Measurements from ENCODE around the gene HEPACAM2. TPM values are rescaled to one million over a fixed set of nuclear protein-coding genes. Genes with fewer than 3 reads are reported as not detected.

The HEPACAM2 gene
- total RNA-seq, 2 experiments from 2014 or later: not detected

DNA sequence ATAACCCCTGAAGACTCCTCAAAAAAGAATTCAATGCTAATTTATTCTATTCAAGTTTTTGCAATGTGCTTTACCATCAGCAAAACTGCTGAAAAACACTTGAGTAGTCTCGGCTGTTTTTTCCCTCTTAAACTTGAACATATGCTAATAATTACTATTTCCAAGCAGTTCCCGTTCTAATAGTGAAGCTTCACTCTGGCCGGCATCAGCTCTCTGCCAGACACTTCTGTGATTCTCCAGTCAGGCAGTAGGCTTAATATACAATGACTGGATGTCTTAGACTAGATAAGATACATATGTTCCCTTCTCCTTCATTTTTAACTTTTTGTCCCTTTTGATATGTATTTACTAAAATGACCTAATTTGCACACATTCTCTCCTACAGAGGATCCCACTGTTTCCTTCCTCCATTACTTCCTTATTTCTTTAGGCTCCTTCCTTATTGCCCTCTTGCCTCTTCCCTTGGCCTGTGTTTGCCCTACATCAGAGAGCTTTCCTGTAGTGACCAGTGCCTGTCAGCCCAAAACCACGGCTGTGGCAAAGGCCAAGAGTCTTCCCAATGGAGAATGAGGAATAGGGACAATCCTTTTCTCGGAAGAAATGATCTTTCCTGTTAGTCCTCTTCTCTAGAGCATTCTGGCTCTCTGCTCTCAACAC, 23.5 kb downstream of the HEPACAM2 start:
- intact Hi-C loops (cut with DNase I, micrococcal nuclease): no loop called here
- no peak overlapping the region for H3K27ac Mint-ChIP-seq
- H3K4me1 Mint-ChIP-seq: no peaks in the 10 kb centered on the region
- POLR2A ChIA-PET: no interaction called here
- no peaks in the 10 kb centered on the region for H3K36me3 Mint-ChIP-seq (ENCODE audit: low read depth)
- ATAC-seq (no peak), DNase-seq (no peak)
- no peak overlapping the region for H3K4me3 Mint-ChIP-seq
- CTCF ChIA-PET: interaction anchor here (1.0 kb wide), 1 partner anchor 48 kb away, joined by 3 read pairs; no protein-coding TSS in a partner anchor
- H3K27me3 Mint-ChIP-seq: peaks cover 30% of the 10 kb centered on the region
- H3K9me3 Mint-ChIP-seq (ENCODE audit: low read depth): no peaks in the 10 kb centered on the region

DNA sequence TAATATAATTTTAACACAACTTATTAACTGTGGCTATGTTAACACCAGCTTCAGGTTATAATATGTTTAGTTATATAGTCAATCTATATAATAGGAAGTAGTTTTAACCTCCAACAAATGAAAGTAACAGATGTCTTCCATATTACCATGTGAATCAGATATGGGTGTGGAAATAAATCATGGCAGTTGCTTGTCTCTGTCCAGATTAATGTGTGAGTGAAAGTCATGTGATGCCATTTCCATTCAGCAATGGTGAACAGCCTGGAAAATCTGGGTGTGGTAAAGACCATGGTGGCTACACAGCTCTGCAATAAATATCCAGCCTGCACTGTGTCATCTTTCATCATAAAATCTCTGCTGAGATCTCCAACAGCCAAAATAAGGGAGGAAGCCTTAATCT, 27.8 kb downstream of the HEPACAM2 start:
- DNase-seq (no peak), ATAC-seq (no peak)
- Mint-ChIP-seq H3K4me1 (no peaks in the 10 kb centered on the region), H3K27me3 (peaks cover 34% of the 10 kb centered on the region), H3K9me3 (ENCODE audit: low read depth) (no peaks in the 10 kb centered on the region), H3K36me3 (ENCODE audit: low read depth) (no peaks in the 10 kb centered on the region), H3K27ac (no peak overlapping the region), H3K4me3 (no peak overlapping the region)
- intact Hi-C loops (cut with DNase I, micrococcal nuclease): no loop called here
- CTCF ChIA-PET: interaction anchor here (0.6 to 1.4 kb wide), 3 partner anchors 28 to 943 kb away, joined by 3 read pairs; partner anchors contain the start of genes HEPACAM2 and VPS50
- POLR2A ChIA-PET: no interaction called here

DNA sequence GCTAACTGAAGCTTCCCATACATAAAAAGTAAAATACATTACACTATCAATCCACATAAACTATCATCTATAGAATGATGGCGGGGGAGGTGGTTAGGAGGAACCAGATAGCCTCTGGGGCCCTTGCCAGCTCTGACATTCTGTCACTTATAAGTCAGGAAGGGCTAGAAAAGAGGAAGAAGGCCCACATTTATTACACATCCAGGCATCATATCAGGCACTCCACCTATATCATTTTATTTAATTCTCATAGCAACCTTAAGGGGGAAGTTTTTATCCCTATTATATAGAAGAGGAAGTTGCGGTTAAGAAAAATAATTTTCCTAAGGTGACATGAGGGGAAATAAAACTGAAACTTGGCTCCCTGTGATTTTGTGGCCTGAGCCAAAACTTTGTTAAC, 29.9 kb downstream of the HEPACAM2 start:
- CTCF ChIA-PET: no interaction called here
- H3K36me3 Mint-ChIP-seq (ENCODE audit: low read depth): no peaks in the 10 kb centered on the region
- POLR2A ChIA-PET: no interaction called here
- no peak overlapping the region for H3K27ac Mint-ChIP-seq
- intact Hi-C loops (cut with DNase I, micrococcal nuclease): no loop called here
- no peaks in the 10 kb centered on the region for H3K9me3 Mint-ChIP-seq (ENCODE audit: low read depth)
- ATAC-seq (no peak), DNase-seq (no peak)
- H3K4me1 Mint-ChIP-seq: no peaks in the 10 kb centered on the region
- no peak overlapping the region for H3K4me3 Mint-ChIP-seq
- peaks cover 34% of the 10 kb centered on the region for H3K27me3 Mint-ChIP-seq

DNA sequence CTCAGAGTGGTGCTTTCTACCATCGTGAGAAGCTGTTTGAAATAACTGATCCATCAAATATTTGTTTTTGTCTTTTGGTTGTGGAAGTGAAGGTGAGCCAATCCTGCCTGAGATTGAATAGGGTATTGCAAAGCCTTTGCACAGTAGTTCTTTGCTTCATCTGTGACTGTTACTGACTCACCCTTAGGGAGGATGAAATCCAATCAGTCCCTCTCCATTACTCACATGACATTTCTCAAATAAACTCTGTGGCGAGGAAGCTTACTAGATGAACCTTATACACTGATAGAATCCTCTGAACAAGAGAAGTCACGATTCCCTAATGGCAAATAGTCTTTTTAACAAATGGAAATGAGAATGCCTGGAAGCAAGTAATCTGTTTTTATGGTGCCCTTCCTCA, 31.9 kb downstream of the HEPACAM2 start:
- Mint-ChIP-seq H3K9me3 (ENCODE audit: low read depth) (no peaks in the 10 kb centered on the region), H3K27ac (no peak overlapping the region), H3K4me1 (no peaks in the 10 kb centered on the region), H3K27me3 (peaks cover 41% of the 10 kb centered on the region), H3K4me3 (no peak overlapping the region), H3K36me3 (ENCODE audit: low read depth) (no peaks in the 10 kb centered on the region)
- no peak for DNase-seq
- ATAC-seq: no peak
- intact Hi-C loops (cut with DNase I, micrococcal nuclease): no loop called here
- ChIA-PET CTCF (interaction anchor here (0.7 to 1.8 kb wide), 3 partner anchors 10 to 765 kb away, joined by 3 read pairs; no protein-coding TSS in a partner anchor), POLR2A (no interaction called here)

DNA sequence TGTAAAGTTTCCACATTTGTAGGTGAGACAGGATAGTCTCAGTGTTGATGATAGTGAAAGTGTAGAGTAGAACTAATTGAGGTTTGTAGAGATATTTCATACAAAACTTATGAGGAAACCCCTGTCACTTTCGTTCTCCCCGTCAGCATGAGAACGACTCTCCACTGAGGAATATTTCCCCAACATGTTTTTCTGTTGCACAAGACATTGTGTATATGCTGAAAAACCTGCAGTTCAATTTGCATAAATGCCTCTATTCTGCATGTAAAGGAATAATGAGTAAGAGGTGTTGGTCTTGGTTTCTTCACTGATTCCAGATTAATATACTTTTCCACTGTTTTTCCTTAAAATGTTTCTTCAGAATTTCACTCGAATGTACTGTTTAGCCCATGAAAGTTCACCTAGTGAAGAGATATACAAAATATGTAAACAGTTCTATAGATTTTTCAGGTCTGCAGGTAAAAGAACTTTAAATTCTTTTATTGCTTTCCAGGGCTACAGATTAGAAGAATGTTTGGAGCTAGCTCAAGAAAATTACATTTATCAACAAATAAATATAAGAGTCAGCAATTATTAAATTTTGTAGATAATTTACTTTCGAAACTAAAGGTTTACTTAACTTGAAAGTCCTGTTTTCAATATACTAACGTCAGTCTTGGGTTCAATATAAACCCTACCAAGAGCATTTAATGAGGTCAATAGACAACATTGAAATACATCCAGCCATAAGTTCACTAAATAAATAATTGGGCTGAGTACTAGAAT, 37.2 kb downstream of the HEPACAM2 start:
- ChIA-PET POLR2A (no interaction called here), CTCF (no interaction called here)
- Mint-ChIP-seq H3K9me3 (ENCODE audit: low read depth) (no peaks in the 10 kb centered on the region), H3K27me3 (peaks cover 45% of the 10 kb centered on the region), H3K4me3 (no peak overlapping the region), H3K27ac (no peak overlapping the region), H3K4me1 (peaks cover 11% of the 10 kb centered on the region), H3K36me3 (ENCODE audit: low read depth) (no peaks in the 10 kb centered on the region)
- intact Hi-C loops (cut with DNase I, micrococcal nuclease): loop anchor here in 1 of 2 experiments (5.0 kb wide), 1 partner anchor 287 kb away; no protein-coding TSS in a partner anchor
- no peak for DNase-seq
- ATAC-seq: no peak

DNA sequence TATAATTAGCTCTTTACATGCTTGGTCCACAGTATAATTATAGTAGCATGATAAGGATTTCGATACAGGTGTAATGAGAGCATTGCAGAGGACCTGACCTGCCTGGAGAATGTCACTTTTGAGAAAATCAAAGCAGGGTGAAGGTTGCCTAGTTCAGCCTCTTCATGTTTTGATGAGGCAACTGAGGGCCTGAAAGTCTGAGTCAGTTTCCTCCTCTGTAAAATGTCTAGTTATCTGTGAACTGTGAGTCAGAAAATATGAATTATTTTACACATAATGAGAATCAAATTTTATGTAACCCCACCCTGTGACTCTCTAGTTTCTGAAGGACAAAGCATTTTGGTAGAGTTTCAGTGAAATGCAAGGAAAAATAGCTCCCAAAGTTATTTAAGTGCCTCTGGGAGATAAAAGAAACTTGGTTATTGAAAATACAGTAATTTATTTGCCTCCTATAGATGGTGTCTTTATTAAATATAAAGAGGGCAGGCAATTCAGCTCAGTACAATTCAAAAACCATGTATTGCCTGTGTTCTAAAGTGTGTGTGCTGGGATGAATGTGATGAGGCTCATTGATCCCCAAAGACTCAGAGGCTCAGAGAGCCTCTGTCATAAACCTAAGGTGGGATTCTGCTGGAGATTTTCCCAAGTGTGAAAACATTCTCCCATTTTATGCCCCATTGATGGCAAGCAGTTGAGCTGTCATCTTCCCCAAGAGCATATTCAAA, 40.8 kb downstream of the HEPACAM2 start:
- Mint-ChIP-seq H3K4me3 (no peak overlapping the region), H3K27ac (no peak overlapping the region), H3K36me3 (ENCODE audit: low read depth) (no peaks in the 10 kb centered on the region), H3K4me1 (peaks cover 11% of the 10 kb centered on the region), H3K9me3 (ENCODE audit: low read depth) (no peaks in the 10 kb centered on the region), H3K27me3 (peaks cover 44% of the 10 kb centered on the region)
- POLR2A ChIA-PET: no interaction called here
- DNase-seq (peak; percentile 39), ATAC-seq (peak; percentile 98)
- intact Hi-C loops (cut with DNase I, micrococcal nuclease): loop anchor here (1.0 to 5.0 kb wide), 3 partner anchors 69 to 283 kb away; no protein-coding TSS in a partner anchor
- CTCF ChIA-PET: interaction anchor here (0.7 to 1.2 kb wide), 3 partner anchors 10 to 42 kb away, joined by 3 read pairs; no protein-coding TSS in a partner anchor

DNA sequence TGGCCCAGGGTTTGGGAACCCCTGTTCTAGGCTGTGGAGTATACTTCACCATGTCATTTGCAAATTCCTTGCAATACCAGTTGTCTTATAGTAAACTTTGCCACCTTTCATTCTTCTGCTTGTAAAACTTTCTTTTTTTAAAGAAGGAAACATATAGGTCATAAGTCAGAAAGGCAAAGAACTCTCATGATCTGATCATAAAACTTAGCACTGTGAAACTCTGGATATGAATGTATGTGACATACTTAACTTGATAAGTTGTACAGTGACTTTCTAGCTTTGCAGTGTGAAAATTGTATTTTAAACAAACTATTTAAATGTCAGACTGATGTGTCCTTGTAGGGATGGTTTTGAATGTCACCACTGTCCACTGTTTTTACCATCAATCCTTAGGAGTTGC, 47.1 kb downstream of the HEPACAM2 start:
- ATAC-seq: peak; percentile 49
- CTCF ChIA-PET: interaction anchor here (0.9 to 1.3 kb wide), 3 partner anchors 49 to 65 kb away, joined by 3 to 5 read pairs (median 4); no protein-coding TSS in a partner anchor
- DNase-seq: no peak
- no peaks in the 10 kb centered on the region for H3K4me1 Mint-ChIP-seq
- POLR2A ChIA-PET: interaction anchor here (0.6 kb wide), 1 partner anchor 8 kb away, joined by 4 read pairs; no protein-coding TSS in a partner anchor
- intact Hi-C loops (cut with DNase I, micrococcal nuclease): loop anchor here (2.0 to 5.0 kb wide), 2 partner anchors 50 to 373 kb away; no protein-coding TSS in a partner anchor
- no peak overlapping the region for H3K27ac Mint-ChIP-seq
- H3K36me3 Mint-ChIP-seq (ENCODE audit: low read depth): no peaks in the 10 kb centered on the region
- H3K27me3 Mint-ChIP-seq: peaks cover 32% of the 10 kb centered on the region
- no peak overlapping the region for H3K4me3 Mint-ChIP-seq
- no peaks in the 10 kb centered on the region for H3K9me3 Mint-ChIP-seq (ENCODE audit: low read depth)

DNA sequence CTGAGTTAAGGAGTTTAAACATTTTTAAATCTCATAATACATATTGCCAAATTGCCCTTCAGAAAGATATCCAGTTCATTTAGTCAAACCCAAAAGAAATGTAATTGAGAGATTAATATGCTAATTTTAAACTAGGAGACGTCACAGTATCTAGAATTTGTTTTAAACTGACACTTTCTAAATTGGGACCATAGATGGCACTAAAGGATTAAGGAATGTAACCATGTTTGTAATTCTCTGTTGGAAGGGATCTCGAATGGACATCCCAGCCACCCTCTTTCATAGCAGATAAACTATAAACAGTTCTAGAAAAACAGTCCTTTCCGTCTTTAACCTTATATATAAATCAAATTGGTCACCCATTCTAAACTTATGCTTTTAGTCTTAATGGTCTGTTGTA, 48.1 kb downstream of the HEPACAM2 start:
- ATAC-seq: no peak
- CTCF ChIA-PET: interaction anchor here (0.6 to 1.3 kb wide), 4 partner anchors 50 to 711 kb away, joined by 3 to 5 read pairs (median 4); no protein-coding TSS in a partner anchor

DNA sequence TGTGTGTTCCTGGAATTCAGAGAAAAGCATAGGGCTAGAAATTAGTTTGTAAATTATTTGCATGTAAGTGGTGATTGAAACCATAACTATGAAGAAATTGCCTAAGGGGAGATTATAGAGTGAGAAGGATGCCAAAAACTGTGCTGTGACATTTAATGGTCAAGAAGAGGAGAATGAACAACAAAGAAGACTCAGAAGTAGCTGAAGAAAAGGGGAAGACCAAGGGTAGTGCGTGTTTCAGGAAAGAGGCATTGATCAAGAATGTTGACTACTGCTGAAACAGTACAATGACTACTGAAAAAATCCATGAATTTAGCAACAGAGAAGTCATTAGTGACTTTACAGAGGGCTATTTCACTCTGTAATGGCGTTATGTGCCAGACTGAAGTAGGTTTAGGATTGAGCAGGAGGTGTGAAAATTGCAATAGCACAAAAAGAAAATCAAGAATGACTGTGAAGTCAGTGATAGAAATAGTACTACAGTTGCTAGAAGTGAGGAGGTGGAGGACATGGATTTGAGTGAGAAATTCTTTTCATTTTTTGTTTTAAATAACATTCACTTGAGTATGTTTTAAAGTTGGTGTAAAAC, 49.2 kb downstream of the HEPACAM2 start:
- Mint-ChIP-seq H3K27ac (no peak overlapping the region), H3K4me1 (no peaks in the 10 kb centered on the region), H3K36me3 (ENCODE audit: low read depth) (no peaks in the 10 kb centered on the region), H3K4me3 (no peak overlapping the region), H3K9me3 (ENCODE audit: low read depth) (peaks cover 5% of the 10 kb centered on the region), H3K27me3 (peaks cover 28% of the 10 kb centered on the region)
- CTCF ChIA-PET: interaction anchor here (0.9 to 1.3 kb wide), 2 partner anchors 12 to 15 kb away, joined by 3 read pairs; no protein-coding TSS in a partner anchor
- ATAC-seq (no peak), DNase-seq (no peak)
- POLR2A ChIA-PET: no interaction called here
- intact Hi-C loops (cut with DNase I, micrococcal nuclease): loop anchor here in 1 of 2 experiments (5.0 kb wide), 1 partner anchor 375 kb away; no protein-coding TSS in a partner anchor

More for the DNA sequence above, 48.1 kb downstream of the HEPACAM2 start:
- Mint-ChIP-seq H3K36me3 (ENCODE audit: low read depth) (no peaks in the 10 kb centered on the region), H3K27ac (no peak overlapping the region), H3K4me1 (no peaks in the 10 kb centered on the region), H3K27me3 (peaks cover 30% of the 10 kb centered on the region), H3K4me3 (no peak overlapping the region), H3K9me3 (ENCODE audit: low read depth) (no peaks in the 10 kb centered on the region)
- POLR2A ChIA-PET: no interaction called here
- intact Hi-C loops (cut with DNase I, micrococcal nuclease): loop anchor here (1.0 to 5.0 kb wide), 3 partner anchors 50 to 374 kb away; no protein-coding TSS in a partner anchor
- DNase-seq: no peak

DNA sequence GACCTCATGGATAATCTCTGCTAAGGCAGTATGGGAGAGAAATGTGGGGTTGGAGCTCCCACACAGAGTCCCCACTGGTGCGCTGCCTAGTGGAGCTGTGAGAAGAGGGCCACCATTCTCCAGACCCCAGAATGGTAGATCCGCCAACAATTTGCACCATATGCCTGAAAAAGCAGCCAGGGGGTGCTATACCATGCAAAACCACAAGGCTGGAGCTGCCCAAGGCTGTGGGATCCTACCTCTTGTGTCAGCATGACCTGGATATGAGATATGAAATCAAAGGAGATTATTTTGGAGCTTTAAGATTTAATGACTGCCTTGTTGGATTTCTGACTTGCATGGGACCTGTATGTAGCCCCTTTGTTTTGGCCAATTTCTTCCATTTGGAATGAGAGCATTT, 51.0 kb downstream of the HEPACAM2 start:
- ATAC-seq (no peak), DNase-seq (peak; percentile 12)
- H3K9me3 Mint-ChIP-seq (ENCODE audit: low read depth): peaks cover 16% of the 10 kb centered on the region
- no peaks in the 10 kb centered on the region for H3K4me1 Mint-ChIP-seq
- H3K4me3 Mint-ChIP-seq: no peak overlapping the region
- POLR2A ChIA-PET: no interaction called here
- intact Hi-C loops (cut with DNase I, micrococcal nuclease): loop anchor here in 1 of 2 experiments (5.0 kb wide), 1 partner anchor 377 kb away; no protein-coding TSS in a partner anchor
- peaks cover 26% of the 10 kb centered on the region for H3K27me3 Mint-ChIP-seq
- no peaks in the 10 kb centered on the region for H3K36me3 Mint-ChIP-seq (ENCODE audit: low read depth)
- no peak overlapping the region for H3K27ac Mint-ChIP-seq
- CTCF ChIA-PET: interaction anchor here (1.2 to 1.3 kb wide), 2 partner anchors 9 to 10 kb away, joined by 3 read pairs; no protein-coding TSS in a partner anchor

DNA sequence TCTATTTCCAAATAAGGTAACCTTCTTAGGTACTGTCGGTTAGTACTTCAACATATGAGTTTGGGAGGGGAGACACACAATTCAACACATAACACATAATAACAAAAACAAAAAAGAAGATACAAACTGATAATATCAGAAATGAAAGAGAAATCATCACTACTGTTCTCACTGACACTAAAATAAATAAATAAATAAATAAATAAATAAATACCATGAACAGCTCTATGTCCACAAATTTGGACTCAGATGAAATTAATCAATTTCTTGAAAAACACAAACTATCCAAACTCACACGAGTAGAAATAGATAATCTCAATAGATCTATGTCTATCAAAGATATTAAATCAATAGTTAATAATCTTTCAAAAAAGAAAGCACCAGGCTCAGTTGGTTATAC, 53.6 kb downstream of the HEPACAM2 start:
- CTCF ChIA-PET: interaction anchor here (0.8 to 1.1 kb wide), 3 partner anchors 72 to 412 kb away, joined by 3 read pairs; no protein-coding TSS in a partner anchor
- no peak for DNase-seq
- no peaks in the 10 kb centered on the region for H3K4me1 Mint-ChIP-seq
- intact Hi-C loops (cut with DNase I, micrococcal nuclease): no loop called here
- no peaks in the 10 kb centered on the region for H3K36me3 Mint-ChIP-seq (ENCODE audit: low read depth)
- no peak overlapping the region for H3K27ac Mint-ChIP-seq
- H3K9me3 Mint-ChIP-seq (ENCODE audit: low read depth): peaks cover 27% of the 10 kb centered on the region
- ATAC-seq: no peak
- no peak overlapping the region for H3K4me3 Mint-ChIP-seq
- POLR2A ChIA-PET: no interaction called here
- H3K27me3 Mint-ChIP-seq: peaks cover 26% of the 10 kb centered on the region
